ENCODE results near the gene STARD7. TPM values are rescaled to one million over a fixed set of nuclear protein-coding genes. Genes with fewer than 3 reads are reported as not detected.

The STARD7 gene
- total and polyA plus RNA-seq, 2 of the 13 experiments (the other 11 are each of a cell fraction or from before 2014, with no cell fraction given), result 88.2 to 300 TPM

GRCh38 chr2:96202152-96202854, 6.3 kb downstream of the STARD7 start:
- Histone ChIP-seq H3K4me1 (ENCODE audit: insufficient read depth, low read length) (peaks cover 77% of the 10 kb centered on the region), H3K36me3 (replicated peaks in 1 of 2; ENCODE audit: control insufficient read depth in 1 of 2, insufficient read depth in 2 of 2, low read length in 2 of 2) (peaks cover 4 to 11% of the 10 kb centered on the region in 2 experiments; a peak in 3 of 5 replicates), H3K4me2 (ENCODE audit: low read depth, low read length) (no peak overlapping the region; the same call in 1 of the 2 replicates), H3K79me2 (ENCODE audit: insufficient read depth, low read length) (peaks cover 98% of the 10 kb centered on the region), H3K27ac (ENCODE audit: extremely low read length, insufficient read depth, low read length) (no peak overlapping the region), H3K27me3 (ENCODE audit: control insufficient read depth in 1 of 2, insufficient read depth in 2 of 2, low read length in 2 of 2) (no peaks in the 10 kb centered on the region), H4K20me1 (ENCODE audit: insufficient read depth, low read length) (peaks cover 96% of the 10 kb centered on the region), H3K4me3 (replicated peaks in 1 of 3; ENCODE audit: insufficient read depth in 1 of 3, low read depth in 2 of 3, low read length in 3 of 3) (no peak overlapping the region), H2AFZ (ENCODE audit: low read length) (no peak overlapping the region), H3K9ac (ENCODE audit: insufficient read depth, low read depth, low read length) (no peak overlapping the region), H3K9me3 (ENCODE audit: low read length) (no peaks in the 10 kb centered on the region)
- BruUV-seq (replicated peaks), result no TSS peak
- FAIRE-seq (no peak), ATAC-seq (peak; percentile 61), DNase-seq (ENCODE audit: low spot score) (no peak)
- in situ Hi-C loops (cut with HindIII; ENCODE audit: extremely low pct_ligation_motif_present, low pct_unique_long_range_greater_than_20kb), result no loop called here
- POLR2A ChIA-PET, result interaction anchor here (1.2 kb wide), 1 partner anchor 15 kb away, joined by 3 read pairs; no protein-coding TSS in a partner anchor
- CTCF ChIA-PET (ENCODE audit: low intra/inter-chr PET ratio, low total read pairs), result no interaction called here
- intact Hi-C loops (cut with micrococcal nuclease; ENCODE audit: unreplicated experiment), result loop anchor here (10.0 kb wide), 1 partner anchor 122 kb away; the partner anchor contains the start of gene ITPRIPL1
- TF ChIP-seq CREBL2 (CRISPR knock-in tag; IDR thresholded peaks at IDR 0.05; ENCODE audit: borderline replicate concordance) (no peak), FOSL2 (CRISPR knock-in tag; IDR thresholded peaks at IDR 0.05) (no peak), THYN1 (CRISPR knock-in tag; IDR thresholded peaks at IDR 0.05; ENCODE audit: borderline replicate concordance, low read depth) (no peak), RBFOX2 (IDR thresholded peaks at IDR 0.05; ENCODE audit: low read depth, low read length) (peak; percentile 42; the same call in 1 of the 2 replicates), ZNF530 (CRISPR knock-in tag; IDR thresholded peaks at IDR 0.05; ENCODE audit: low read depth) (no peak)
- 68% methylated on average over 4 of the region's 4 CpGs for WGBS (ENCODE audit: low lambda C conversion rate)

GRCh38 chr2:96201338-96201737, 7.3 kb downstream of the STARD7 start:
- peaks cover 4 to 11% of the 10 kb centered on the region in 2 experiments; a peak in 3 of 5 replicates for H3K36me3 ChIP-seq (replicated peaks in 1 of 2; ENCODE audit: control insufficient read depth in 1 of 2, insufficient read depth in 2 of 2, low read length in 2 of 2)
- H3K27me3 ChIP-seq (ENCODE audit: control insufficient read depth in 1 of 2, insufficient read depth in 2 of 2, low read length in 2 of 2), result no peaks in the 10 kb centered on the region
- ChIA-PET CTCF (ENCODE audit: low intra/inter-chr PET ratio, low total read pairs) (no interaction called here), POLR2A (interaction anchor here (0.6 to 1.2 kb wide), 2 partner anchors 65 to 72 kb away, joined by 3 to 5 read pairs; partner anchors contain the start of genes CIAO1 and TMEM127)
- no peak for FAIRE-seq
- H3K4me1 ChIP-seq (ENCODE audit: insufficient read depth, low read length), result peaks cover 71% of the 10 kb centered on the region
- intact Hi-C loops (cut with micrococcal nuclease; ENCODE audit: unreplicated experiment), result loop anchor here (10.0 kb wide), 1 partner anchor 123 kb away; the partner anchor contains the start of gene ITPRIPL1
- H3K79me2 ChIP-seq (ENCODE audit: insufficient read depth, low read length), result peaks cover 96% of the 10 kb centered on the region
- in situ Hi-C loops (cut with HindIII; ENCODE audit: extremely low pct_ligation_motif_present, low pct_unique_long_range_greater_than_20kb), result no loop called here
- no peak for DNase-seq (ENCODE audit: low spot score)
- H4K20me1 ChIP-seq (ENCODE audit: insufficient read depth, low read length), result peaks cover 88% of the 10 kb centered on the region
- no peak overlapping the region for H3K4me3 ChIP-seq (replicated peaks in 1 of 3; ENCODE audit: insufficient read depth in 1 of 3, low read depth in 2 of 3, low read length in 3 of 3)
- no peak; the same call in none of the 3 replicates for ATAC-seq
- H3K27ac ChIP-seq (ENCODE audit: extremely low read length, insufficient read depth, low read length), result no peak overlapping the region
- H3K9ac ChIP-seq (ENCODE audit: insufficient read depth, low read depth, low read length), result no peak overlapping the region
- WGBS (ENCODE audit: low lambda C conversion rate), result 76% methylated on average over 5 of the region's 5 CpGs
- H2AFZ ChIP-seq (ENCODE audit: low read length), result no peak overlapping the region
- no peak overlapping the region for H3K4me2 ChIP-seq (ENCODE audit: low read depth, low read length)
- BruUV-seq (replicated peaks), result no TSS peak
- no peaks in the 10 kb centered on the region for H3K9me3 ChIP-seq (ENCODE audit: low read length)
- no peak for TF ChIP-seq ZNF335 (CRISPR knock-in tag; IDR thresholded peaks at IDR 0.05)
- TF ChIP-seq, protein P1, sequence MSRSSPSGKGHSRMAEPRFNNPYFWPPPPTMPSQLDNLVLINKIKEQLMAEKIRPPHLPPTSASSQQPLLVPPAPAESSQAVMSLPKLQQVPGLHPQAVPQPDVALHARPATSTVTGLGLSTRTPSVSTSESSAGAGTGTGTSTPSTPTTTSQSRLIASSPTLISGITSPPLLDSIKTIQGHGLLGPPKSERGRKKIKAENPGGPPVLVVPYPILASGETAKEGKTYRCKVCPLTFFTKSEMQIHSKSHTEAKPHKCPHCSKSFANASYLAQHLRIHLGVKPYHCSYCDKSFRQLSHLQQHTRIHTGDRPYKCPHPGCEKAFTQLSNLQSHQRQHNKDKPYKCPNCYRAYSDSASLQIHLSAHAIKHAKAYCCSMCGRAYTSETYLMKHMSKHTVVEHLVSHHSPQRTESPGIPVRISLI (CRISPR knock-in tag; IDR thresholded peaks at IDR 0.05; ENCODE audit: borderline replicate concordance), result peak; percentile 23; the same call in 1 of the 2 replicates
